IgD-negative memory B cell (primary cell): ENCODE data around the gene PELI3. TPM values are rescaled to one million over a fixed set of nuclear protein-coding genes. Genes with fewer than 3 reads are reported as not detected.

ENCODE experiments used
- H3K27ac Mint-ChIP-seq, 3 donors: one replicate each; pipeline ENCODE4 v1.8.0; 2020 to 2022; ENCODE audit warnings: mild to moderate bottlenecking in 3 of 3, mixed read lengths in 3 of 3, moderate library complexity in 1 of 3
- H3K27me3 Mint-ChIP-seq: one replicate; pipeline ENCODE4 v1.8.0; 2021; ENCODE audit warnings: mixed read lengths
- H3K36me3 Mint-ChIP-seq: one replicate; pipeline ENCODE4 v1.8.0; 2020; ENCODE audit warnings: mild to moderate bottlenecking, mixed read lengths
- H3K4me1 Mint-ChIP-seq, 3 donors: one replicate each; pipeline ENCODE4 v1.8.0; 2020 to 2022; ENCODE audit warnings: mixed read lengths in 3 of 3, mild to moderate bottlenecking in 1 of 3
- H3K4me3 Mint-ChIP-seq, 4 donors: one replicate each; pipeline ENCODE4 v1.8.0; 2020 to 2022; ENCODE audit warnings: mild to moderate bottlenecking in 4 of 4, mixed read lengths in 4 of 4, moderate library complexity in 3 of 4
- H3K9me3 Mint-ChIP-seq, 3 donors: one replicate each; pipeline ENCODE4 v1.8.0; 2020 to 2021; ENCODE audit warnings: mixed read lengths in 3 of 3, mild to moderate bottlenecking in 1 of 3
- polyA plus RNA-seq: library from polyadenylated mRNA; unstranded; fragments of 300-500 nt; fragmentation: Illumina TruSeq; gene quantifications from one replicate; pipeline ENCODE4 v1.2.3, GENCODE V29; 2021

Gene PELI3
- polyA plus RNA-seq, 1 donor from 2014 or later = 4.3 TPM

- peaks cover 4% of the 10 kb centered on the region for H3K36me3 Mint-ChIP-seq
- no peak overlapping the region for H3K4me3 Mint-ChIP-seq
- H3K9me3 Mint-ChIP-seq = no peaks in the 10 kb centered on the region
- H3K4me1 Mint-ChIP-seq = no peaks in the 10 kb centered on the region
- H3K27ac Mint-ChIP-seq = no peak overlapping the region
- no peaks in the 10 kb centered on the region for H3K27me3 Mint-ChIP-seq
These were observed 26.4 kb downstream of the PELI3 start for GRCh38 chr11:66493130-66493529.

- Mint-ChIP-seq H3K4me1 (no peaks in the 10 kb centered on the region), H3K36me3 (peaks cover 6% of the 10 kb centered on the region), H3K27me3 (no peaks in the 10 kb centered on the region), H3K9me3 (no peaks in the 10 kb centered on the region), H3K4me3 (no peak overlapping the region), H3K27ac (peak overlapping the region in 1 of 3 donors; percentile 80)
These were observed 27.8 kb downstream of the PELI3 start for GRCh38 chr11:66494458-66494857.

GRCh38 chr11:66494935-66495334 is 28.2 kb downstream of the PELI3 start:
- Mint-ChIP-seq H3K27ac (peak overlapping the region in 1 of 3 donors; percentile 80), H3K4me1 (no peaks in the 10 kb centered on the region), H3K4me3 (no peak overlapping the region), H3K9me3 (no peaks in the 10 kb centered on the region), H3K36me3 (peaks cover 6% of the 10 kb centered on the region), H3K27me3 (no peaks in the 10 kb centered on the region)

GRCh38 chr11:66495401-66495854 is 28.7 kb downstream of the PELI3 start:
- Mint-ChIP-seq H3K27ac (no peak overlapping the region), H3K4me1 (no peaks in the 10 kb centered on the region), H3K36me3 (peaks cover 6% of the 10 kb centered on the region)

GRCh38 chr11:66497206-66497605 is 30.5 kb downstream of the PELI3 start:
- Mint-ChIP-seq H3K27me3 (no peaks in the 10 kb centered on the region), H3K4me1 (no peaks in the 10 kb centered on the region), H3K36me3 (peaks cover 8% of the 10 kb centered on the region), H3K4me3 (no peak overlapping the region), H3K27ac (no peak overlapping the region), H3K9me3 (no peaks in the 10 kb centered on the region)

More at GRCh38 chr11:66495401-66495854, 28.7 kb downstream of the PELI3 start:
- H3K4me3 Mint-ChIP-seq = no peak overlapping the region
- H3K9me3 Mint-ChIP-seq = no peaks in the 10 kb centered on the region
- H3K27me3 Mint-ChIP-seq = no peaks in the 10 kb centered on the region

GRCh38 chr11:66498506-66498905 is 31.8 kb downstream of the PELI3 start:
- H3K36me3 Mint-ChIP-seq = peaks cover 8% of the 10 kb centered on the region
- no peaks in the 10 kb centered on the region for H3K4me1 Mint-ChIP-seq
- H3K9me3 Mint-ChIP-seq = no peaks in the 10 kb centered on the region
- no peak overlapping the region for H3K27ac Mint-ChIP-seq
- no peaks in the 10 kb centered on the region for H3K27me3 Mint-ChIP-seq
- H3K4me3 Mint-ChIP-seq = no peak overlapping the region

- peaks cover 13% of the 10 kb centered on the region for H3K36me3 Mint-ChIP-seq
- no peaks in the 10 kb centered on the region for H3K9me3 Mint-ChIP-seq
- H3K4me3 Mint-ChIP-seq = no peak overlapping the region
- H3K27ac Mint-ChIP-seq = no peak overlapping the region
- no peaks in the 10 kb centered on the region for H3K27me3 Mint-ChIP-seq
- H3K4me1 Mint-ChIP-seq = peaks cover under 1 to 2% (median 1%) of the 10 kb centered on the region in 3 donors
These were observed 38.6 kb downstream of the PELI3 start for GRCh38 chr11:66505276-66505816.

- H3K4me1 Mint-ChIP-seq = peaks cover 7 to 15% (median 13%) of the 10 kb centered on the region in 3 donors
- no peak overlapping the region for H3K4me3 Mint-ChIP-seq
- H3K36me3 Mint-ChIP-seq = peaks cover 9% of the 10 kb centered on the region
- no peak overlapping the region for H3K27ac Mint-ChIP-seq
- no peaks in the 10 kb centered on the region for H3K9me3 Mint-ChIP-seq
- H3K27me3 Mint-ChIP-seq = no peaks in the 10 kb centered on the region
These were observed 42.4 kb downstream of the PELI3 start for GRCh38 chr11:66509131-66509561.

- H3K27ac Mint-ChIP-seq = peak within 1 kb of the TSS; percentile 49 to 64 (median 63)
- H3K36me3 Mint-ChIP-seq = peaks cover 10% of the 10 kb centered on the region
These were observed 43.7 kb downstream of the PELI3 start, which contains the start of gene BBS1 for GRCh38 chr11:66510271-66510989. BBS1 (plus strand) TSS chr11:66510635; CDS start chr11:66510660, 25 bp downstream.

GRCh38 chr11:66510990-66511339 is 44.3 kb downstream of the PELI3 start:
- no peaks in the 10 kb centered on the region for H3K9me3 Mint-ChIP-seq
- H3K27ac Mint-ChIP-seq = peak overlapping the region in 2 of 3 donors; percentile 31 to 49
- H3K36me3 Mint-ChIP-seq = peaks cover 6% of the 10 kb centered on the region

More at GRCh38 chr11:66510271-66510989, 43.7 kb downstream of the PELI3 start, which contains the start of gene BBS1:
- H3K4me1 Mint-ChIP-seq = peaks cover 7 to 15% (median 13%) of the 10 kb centered on the region in 3 donors
- H3K9me3 Mint-ChIP-seq = no peaks in the 10 kb centered on the region
- peak within 1 kb of the TSS; percentile 87 to 94 (median 90) for H3K4me3 Mint-ChIP-seq
- H3K27me3 Mint-ChIP-seq = no peaks in the 10 kb centered on the region

GRCh38 chr11:66523611-66524010 is 56.9 kb downstream of the PELI3 start:
- H3K27me3 Mint-ChIP-seq = no peaks in the 10 kb centered on the region
- peaks cover 3% of the 10 kb centered on the region for H3K36me3 Mint-ChIP-seq
- no peak overlapping the region for H3K4me3 Mint-ChIP-seq
- no peaks in the 10 kb centered on the region for H3K9me3 Mint-ChIP-seq
- H3K4me1 Mint-ChIP-seq = no peaks in the 10 kb centered on the region
- peak overlapping the region in 1 of 3 donors; percentile 39 for H3K27ac Mint-ChIP-seq

More at GRCh38 chr11:66510990-66511339, 44.3 kb downstream of the PELI3 start:
- peak overlapping the region; percentile 87 to 94 (median 90) for H3K4me3 Mint-ChIP-seq
- H3K27me3 Mint-ChIP-seq = no peaks in the 10 kb centered on the region
- H3K4me1 Mint-ChIP-seq = peaks cover 7 to 15% (median 13%) of the 10 kb centered on the region in 3 donors

- Mint-ChIP-seq H3K27ac (no peak overlapping the region), H3K9me3 (no peaks in the 10 kb centered on the region), H3K4me1 (peaks cover 0 to 3% (median 0%) of the 10 kb centered on the region in 3 donors), H3K36me3 (peaks cover 3% of the 10 kb centered on the region), H3K4me3 (no peak overlapping the region), H3K27me3 (no peaks in the 10 kb centered on the region)
These were observed 57.8 kb downstream of the PELI3 start for GRCh38 chr11:66524304-66525040.
